PC-3 (cell line): ENCODE results near the gene TEAD3. TPM values are rescaled to one million over a fixed set of nuclear protein-coding genes. Genes with fewer than 3 reads are reported as not detected.

Experiments
- ATAC-seq: fragments of 200-7000 bp; cut with Tn5 transposase; 2 replicates; pipeline ENCODE4 v1.9.1; 2020; ENCODE audit warnings: mild to moderate bottlenecking, moderate library complexity
- BruUV-seq: library from RNA; stranded (reverse); fragments of 400-500 nt; replicated peaks from 2 replicates; lab custom pipeline; 2021; lab: Mats Ljungman, UMichigan
- CTCF ChIA-PET: fragments of 300-600 bp; sonication (Branson Sonifier 250); formaldehyde crosslinking; loops from one replicate; lab custom pipeline; 2022; ENCODE audit warnings: antibody characterized with exemption; lab: Charles Lee
- POLR2A ChIA-PET: fragments of 300-600 bp; sonication (Branson Sonifier 250); formaldehyde crosslinking; loops from one replicate; lab custom pipeline; 2022; ENCODE audit warnings: antibody characterized with exemption; ENCODE audit not compliant: unreplicated experiment; lab: Charles Lee
- DNase-seq: peaks from one replicate; pipeline ENCODE4 v3.0.0-alpha.2; 2015
- H2AFZ ChIP-seq: fragments of 300-600 bp; sonication (generic); 2 replicates; pipeline ENCODE4 v1.6.0; 2016; ENCODE audit warnings: antibody characterized with exemption, low read length
- H3F3A ChIP-seq: fragments of 300-600 bp; sonication (generic); one replicate; pipeline ENCODE4 v1.6.0; 2017; ENCODE audit warnings: antibody characterized with exemption, low read length, control low read depth, mild to moderate bottlenecking; ENCODE audit not compliant: unreplicated experiment
- H3K27ac ChIP-seq: fragments of 300-600 bp; sonication (generic); 2 replicates; pipeline ENCODE4 v1.5.1; 2016; ENCODE audit warnings: mild to moderate bottlenecking, low read length
- H3K27me3 ChIP-seq: fragments of 300-600 bp; sonication (generic); 2 replicates; pipeline ENCODE4 v1.6.1; 2016; ENCODE audit warnings: low read length, mixed read lengths
- H3K36me3 ChIP-seq: fragments of 300-600 bp; sonication (generic); 2 replicates; pipeline ENCODE4 v1.6.1; 2016; ENCODE audit warnings: low read depth, mixed run types, low read length, mixed read lengths
- H3K4me1 ChIP-seq: fragments of 300-600 bp; sonication (generic); 2 replicates; pipeline ENCODE4 v1.5.1; 2016; ENCODE audit warnings: low read length; ENCODE audit not compliant: insufficient read depth
- H3K4me2 ChIP-seq: fragments of 300-600 bp; sonication (generic); 2 replicates; pipeline ENCODE4 v1.6.0; 2016; ENCODE audit warnings: low read length
- H3K4me3 ChIP-seq: fragments of 300-600 bp; sonication (generic); 2 replicates; pipeline ENCODE4 v1.5.1; 2016; ENCODE audit warnings: mild to moderate bottlenecking, low read length, mixed read lengths
- H3K79me2 ChIP-seq: fragments of 300-600 bp; sonication (generic); 2 replicates; pipeline ENCODE4 v1.6.1; 2017; ENCODE audit warnings: low read length, mixed read lengths
- H3K9ac ChIP-seq: fragments of 300-600 bp; sonication (generic); 2 replicates; pipeline ENCODE4 v1.6.0; 2016; ENCODE audit warnings: mild to moderate bottlenecking, low read length
- H3K9me2 ChIP-seq: fragments of 300-600 bp; sonication (generic); replicated peaks from 2 replicates; pipeline ENCODE4 v1.6.1; 2016; ENCODE audit warnings: mixed run types, low read length, mixed read lengths
- H3K9me3 ChIP-seq: fragments of 300-600 bp; sonication (generic); 2 replicates; pipeline ENCODE4 v1.6.1; 2016; ENCODE audit warnings: low read length, mixed read lengths
- H4K20me1 ChIP-seq: fragments of 300-600 bp; sonication (generic); 2 replicates; pipeline ENCODE4 v1.6.1; 2016; ENCODE audit warnings: low read length, mixed read lengths
- EZH2 ChIP-seq: fragments of 300-600 bp; sonication (generic); IDR thresholded peaks from one replicate; pipeline ENCODE4 v1.6.1; 2017; ENCODE audit warnings: antibody characterized with exemption, mild to moderate bottlenecking, low read length; ENCODE audit not compliant: unreplicated experiment
- EZH2phosphoT487 ChIP-seq: fragments of 300-600 bp; sonication (generic); IDR thresholded peaks from 2 replicates; pipeline ENCODE4 v1.6.1; 2018; ENCODE audit warnings: mild to moderate bottlenecking, antibody characterized with exemption, low read length, borderline replicate concordance
- intact Hi-C: fragments of 100-400 bp; cut with micrococcal nuclease; formaldehyde crosslinking; loops from 2 replicates; pipeline ENCODE4 v1.9.0; 2023
- total RNA-seq: library from RNA; depleted of rRNA; stranded (reverse); fragments of >200 nt; gene quantifications from 2 replicates; pipeline ENCODE4 v1.2.3, GENCODE V29; 2014
- TF ChIP-seq, protein P1 (sequence below): fragments of 300-600 bp; sonication (generic); conservative IDR thresholded peaks from 2 replicates; pipeline ENCODE4 v1.5.1; 2017; ENCODE audit warnings: antibody characterized with exemption, low read depth, mild to moderate bottlenecking, low read length

TEAD3 gene
- total RNA-seq, 1 experiment from 2014 or later, result 9.2 TPM

DNA sequence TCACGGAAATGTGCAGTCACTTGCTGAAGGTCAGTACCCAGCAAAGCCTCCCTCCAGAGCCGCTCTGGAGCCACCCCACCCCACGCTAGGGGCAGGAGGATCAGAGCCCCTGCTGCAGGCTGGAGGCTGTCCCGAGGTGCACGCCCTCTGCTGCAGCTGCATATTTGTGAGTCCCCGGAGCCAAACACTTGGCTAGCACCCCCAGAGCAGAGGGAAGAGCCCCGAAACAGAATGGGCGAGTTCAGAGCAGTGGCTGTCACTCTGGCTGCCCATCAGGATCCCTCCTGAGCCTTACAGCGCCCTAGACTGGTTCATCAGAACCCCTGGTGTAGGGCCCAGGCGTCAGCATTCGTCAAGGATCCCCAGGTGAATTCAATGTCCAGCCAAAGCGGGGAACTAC lies 25.3 kb upstream of the TEAD3 start:
- H4K20me1 ChIP-seq, result no peaks in the 10 kb centered on the region
- no peaks in the 10 kb centered on the region for H3K27me3 ChIP-seq
- no peak for DNase-seq
- intact Hi-C loops, result loop anchor here (2.0 to 10.0 kb wide), 4 partner anchors 31 to 165 kb away; partner anchors contain the start of gene FKBP5
- no peak overlapping the region for H3K4me2 ChIP-seq
- H3K9ac ChIP-seq, result no peak overlapping the region
- no peaks in the 10 kb centered on the region for H3K36me3 ChIP-seq
- H3K79me2 ChIP-seq, result no peaks in the 10 kb centered on the region
- POLR2A ChIA-PET, result interaction anchor here (0.6 kb wide), 1 partner anchor 165 kb away, joined by 7 read pairs; no protein-coding TSS in a partner anchor
- H3K9me3 ChIP-seq, result no peaks in the 10 kb centered on the region
- H3K4me1 ChIP-seq, result no peaks in the 10 kb centered on the region
- peak overlapping the region; percentile 93 for H2AFZ ChIP-seq
- CTCF ChIA-PET, result interaction anchor here (0.6 to 1.4 kb wide), 15 partner anchors 9 to 310 kb away, joined by 3 to 25 read pairs (median 5); partner anchors contain the start of gene ARMC12
- TF ChIP-seq EZH2phosphoT487 (no peak), EZH2 (no peak)
- TF ChIP-seq, protein P1, sequence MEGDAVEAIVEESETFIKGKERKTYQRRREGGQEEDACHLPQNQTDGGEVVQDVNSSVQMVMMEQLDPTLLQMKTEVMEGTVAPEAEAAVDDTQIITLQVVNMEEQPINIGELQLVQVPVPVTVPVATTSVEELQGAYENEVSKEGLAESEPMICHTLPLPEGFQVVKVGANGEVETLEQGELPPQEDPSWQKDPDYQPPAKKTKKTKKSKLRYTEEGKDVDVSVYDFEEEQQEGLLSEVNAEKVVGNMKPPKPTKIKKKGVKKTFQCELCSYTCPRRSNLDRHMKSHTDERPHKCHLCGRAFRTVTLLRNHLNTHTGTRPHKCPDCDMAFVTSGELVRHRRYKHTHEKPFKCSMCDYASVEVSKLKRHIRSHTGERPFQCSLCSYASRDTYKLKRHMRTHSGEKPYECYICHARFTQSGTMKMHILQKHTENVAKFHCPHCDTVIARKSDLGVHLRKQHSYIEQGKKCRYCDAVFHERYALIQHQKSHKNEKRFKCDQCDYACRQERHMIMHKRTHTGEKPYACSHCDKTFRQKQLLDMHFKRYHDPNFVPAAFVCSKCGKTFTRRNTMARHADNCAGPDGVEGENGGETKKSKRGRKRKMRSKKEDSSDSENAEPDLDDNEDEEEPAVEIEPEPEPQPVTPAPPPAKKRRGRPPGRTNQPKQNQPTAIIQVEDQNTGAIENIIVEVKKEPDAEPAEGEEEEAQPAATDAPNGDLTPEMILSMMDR, result no peak
- no peaks in the 10 kb centered on the region for H3K9me2 ChIP-seq
- no peaks in the 10 kb centered on the region for H3F3A ChIP-seq
- ATAC-seq, result no peak
- no TSS peak for BruUV-seq
- H3K4me3 ChIP-seq, result no peak overlapping the region
- no peak overlapping the region for H3K27ac ChIP-seq

DNA sequence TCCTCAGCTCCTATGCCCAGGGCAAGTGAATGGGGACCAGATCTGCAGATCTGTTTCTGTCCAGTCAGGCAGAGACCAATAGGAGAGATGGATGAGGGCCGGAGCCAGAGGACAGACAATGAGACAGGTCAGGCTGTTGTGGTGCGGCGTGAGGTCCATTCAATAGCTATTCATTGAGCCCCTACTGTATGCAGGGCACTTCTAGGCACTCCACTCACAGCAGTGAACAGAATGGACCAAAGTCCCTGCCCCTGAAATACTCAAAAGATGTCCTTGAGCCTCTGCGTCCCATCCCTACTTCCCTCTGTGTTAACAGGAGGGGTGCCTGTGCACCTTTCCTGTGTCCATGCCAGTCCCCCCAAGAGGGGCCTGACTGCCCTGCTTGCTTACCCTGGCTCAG lies 24.4 kb upstream of the TEAD3 start:
- CTCF ChIA-PET, result interaction anchor here (0.6 to 1.0 kb wide), 3 partner anchors 31 to 215 kb away, joined by 3 read pairs; no protein-coding TSS in a partner anchor
- TF ChIP-seq EZH2 (no peak), EZH2phosphoT487 (no peak)
- Histone ChIP-seq H2AFZ (no peak overlapping the region), H3K4me1 (no peaks in the 10 kb centered on the region), H3K27ac (no peak overlapping the region), H3K27me3 (no peaks in the 10 kb centered on the region), H3K9me3 (no peaks in the 10 kb centered on the region), H3K4me2 (no peak overlapping the region), H4K20me1 (no peaks in the 10 kb centered on the region), H3F3A (no peaks in the 10 kb centered on the region), H3K4me3 (no peak overlapping the region), H3K79me2 (no peaks in the 10 kb centered on the region), H3K36me3 (no peaks in the 10 kb centered on the region), H3K9me2 (no peaks in the 10 kb centered on the region), H3K9ac (no peak overlapping the region)
- DNase-seq (no peak), ATAC-seq (no peak)
- BruUV-seq, result no TSS peak
- intact Hi-C loops, result loop anchor here (5.0 to 10.0 kb wide), 2 partner anchors 94 to 166 kb away; partner anchors contain the start of gene FKBP5
- POLR2A ChIA-PET, result no interaction called here

DNA sequence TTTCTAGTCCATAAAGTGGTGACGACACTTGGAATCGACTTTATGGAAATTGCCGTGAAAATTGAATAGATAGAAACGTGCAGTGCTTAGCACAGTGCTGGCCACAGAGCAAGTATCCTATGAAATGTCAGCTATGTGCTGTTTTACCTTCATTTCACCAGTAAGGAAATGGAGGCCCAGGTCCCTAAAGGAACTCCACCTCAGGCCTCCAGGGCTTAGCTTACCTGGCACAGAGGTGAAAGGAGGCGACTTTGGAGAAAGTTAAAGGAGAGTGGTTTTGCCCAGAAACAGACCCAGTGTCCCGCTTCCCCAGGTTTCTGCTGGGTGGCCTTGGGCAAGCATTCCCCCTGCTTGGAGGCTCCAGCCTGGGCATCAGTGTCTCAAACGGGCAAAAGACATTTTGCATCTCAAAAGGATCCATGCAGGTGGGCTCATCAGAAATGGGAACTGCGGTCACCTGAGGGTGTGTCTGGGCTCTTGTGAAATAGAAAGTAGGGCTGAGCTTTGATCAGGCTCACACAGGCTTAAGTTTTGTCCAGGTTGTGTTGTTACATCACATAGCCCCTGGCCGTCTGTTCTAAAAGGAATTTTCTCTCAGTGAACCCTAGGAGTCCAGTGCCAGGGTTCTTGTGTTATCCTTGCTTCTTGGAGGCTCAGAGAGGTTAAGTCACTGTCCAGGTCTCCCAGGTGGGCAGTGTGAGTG lies 22.6 kb upstream of the TEAD3 start:
- Histone ChIP-seq H4K20me1 (no peaks in the 10 kb centered on the region), H3K4me3 (no peak overlapping the region), H3K27ac (no peak overlapping the region), H3K27me3 (no peaks in the 10 kb centered on the region), H3F3A (no peaks in the 10 kb centered on the region), H3K9me2 (no peaks in the 10 kb centered on the region), H3K9ac (no peak overlapping the region), H3K9me3 (no peaks in the 10 kb centered on the region), H3K79me2 (no peaks in the 10 kb centered on the region), H3K4me2 (no peak overlapping the region), H3K4me1 (no peaks in the 10 kb centered on the region), H2AFZ (no peak overlapping the region), H3K36me3 (no peaks in the 10 kb centered on the region)
- DNase-seq, result no peak
- no peak for ATAC-seq
- ChIA-PET CTCF (no interaction called here), POLR2A (no interaction called here)
- intact Hi-C loops, result loop anchor here (5.0 to 10.0 kb wide), 2 partner anchors 95 to 168 kb away; partner anchors contain the start of gene FKBP5
- TF ChIP-seq EZH2, result no peak
- TF ChIP-seq, protein P1, result no peak
- no peak for TF ChIP-seq EZH2phosphoT487
- no TSS peak for BruUV-seq
